Spleen (tissue), 7 donors: ENCODE data around the gene OR1I1.
"Not testable (repeated sequence)": the region's sequence is repeated elsewhere in the genome, so short reads cannot be mapped to it uniquely, and the experiment has no call there.

ENCODE experiments used
- POLR2A ChIP-seq, 3 donors: fragments of 450-650 bp; IDR thresholded peaks; one replicate each; pipeline ENCODE4 v1.5.1; 2017; ENCODE audit warnings: antibody characterized with exemption in 3 of 3, mild to moderate bottlenecking in 1 of 3
- POLR2AphosphoS5 ChIP-seq, 3 donors: sonication (generic); formaldehyde crosslinking; IDR thresholded peaks; one replicate each; pipeline ENCODE4 v1.5.1; 2017; ENCODE audit warnings: antibody characterized with exemption in 3 of 3
- TF ChIP-seq, protein P1 (sequence below), 11 experiments: fragments of 200-600 bp in 7 of 11; fragments of 450-650 bp in 4 of 11; sonication (generic) in 4 of 11; IDR thresholded peaks in 8 of 11; conservative IDR thresholded peaks in 3 of 11; 1 replicate in 7 of 11; 2 replicates in 4 of 11; pipeline versions ENCODE4 v1.4.0 to v1.8.0; 2016 to 2021; ENCODE audit warnings: antibody characterized with exemption in 11 of 11, inconsistent platforms in 4 of 11, mild to moderate bottlenecking in 1 of 11
- donor health status: DM: no; HTN: no; CAD: no; lungs with moderate emphysema.
- donor health status: DM: no; HTN: no; CAD: no.
- donor health status: DM: no; HTN: no; CAD: no.

- TF ChIP-seq, protein P1, sequence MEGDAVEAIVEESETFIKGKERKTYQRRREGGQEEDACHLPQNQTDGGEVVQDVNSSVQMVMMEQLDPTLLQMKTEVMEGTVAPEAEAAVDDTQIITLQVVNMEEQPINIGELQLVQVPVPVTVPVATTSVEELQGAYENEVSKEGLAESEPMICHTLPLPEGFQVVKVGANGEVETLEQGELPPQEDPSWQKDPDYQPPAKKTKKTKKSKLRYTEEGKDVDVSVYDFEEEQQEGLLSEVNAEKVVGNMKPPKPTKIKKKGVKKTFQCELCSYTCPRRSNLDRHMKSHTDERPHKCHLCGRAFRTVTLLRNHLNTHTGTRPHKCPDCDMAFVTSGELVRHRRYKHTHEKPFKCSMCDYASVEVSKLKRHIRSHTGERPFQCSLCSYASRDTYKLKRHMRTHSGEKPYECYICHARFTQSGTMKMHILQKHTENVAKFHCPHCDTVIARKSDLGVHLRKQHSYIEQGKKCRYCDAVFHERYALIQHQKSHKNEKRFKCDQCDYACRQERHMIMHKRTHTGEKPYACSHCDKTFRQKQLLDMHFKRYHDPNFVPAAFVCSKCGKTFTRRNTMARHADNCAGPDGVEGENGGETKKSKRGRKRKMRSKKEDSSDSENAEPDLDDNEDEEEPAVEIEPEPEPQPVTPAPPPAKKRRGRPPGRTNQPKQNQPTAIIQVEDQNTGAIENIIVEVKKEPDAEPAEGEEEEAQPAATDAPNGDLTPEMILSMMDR (IDR thresholded peaks at IDR 0.05 in 8 of 11, conservative IDR thresholded peaks at IDR 0.05 in 3 of 11) = not testable (repeated sequence)
- TF ChIP-seq POLR2A, POLR2AphosphoS5 (IDR thresholded peaks at IDR 0.05): not testable (repeated sequence)
Observed at GRCh38 chr19:15080002-15080401, 2.0 kb upstream of the OR1I1 start.
